ENCODE results near the gene CGRRF1.
A peak's percentile ranks its signal among the peaks of the same experiment; 100 is the strongest.

CGRRF1 gene

DNA sequence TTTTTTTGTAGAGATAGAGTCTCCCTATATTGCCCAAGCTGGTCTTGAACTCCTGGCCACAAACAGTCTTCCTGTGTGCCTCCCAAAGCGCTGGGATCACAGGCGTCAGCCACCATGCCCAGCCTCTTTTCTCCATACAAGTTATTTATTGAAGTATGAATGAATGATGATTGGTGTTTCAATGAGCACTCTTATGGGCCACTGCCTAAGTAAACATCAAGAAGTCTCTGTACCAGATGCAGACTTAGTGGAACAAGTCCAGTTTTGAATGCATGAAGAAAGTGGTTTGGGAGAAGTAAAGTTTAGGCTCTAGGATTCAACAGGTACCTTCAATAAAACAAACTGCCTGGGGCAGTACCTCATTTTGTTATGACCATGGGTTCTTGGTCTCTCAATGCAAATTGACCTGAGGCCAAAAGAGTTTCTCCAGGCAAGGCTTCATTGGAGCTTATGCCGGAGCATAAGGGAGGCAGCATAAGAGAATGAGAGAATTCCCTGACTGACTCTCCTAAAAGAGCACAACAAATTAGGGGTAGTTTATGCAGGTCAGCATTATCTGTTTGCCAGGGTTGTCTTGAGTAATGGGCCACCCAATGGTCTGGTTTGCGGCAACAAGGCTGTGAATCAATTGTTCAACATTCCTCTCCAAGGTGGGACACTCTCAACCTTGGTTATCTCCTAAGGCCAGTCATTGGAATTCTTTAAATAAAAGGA is 19.8 kb upstream of the CGRRF1 start:
- DNase-seq (ENCODE audit: low spot score), result no peak

DNA sequence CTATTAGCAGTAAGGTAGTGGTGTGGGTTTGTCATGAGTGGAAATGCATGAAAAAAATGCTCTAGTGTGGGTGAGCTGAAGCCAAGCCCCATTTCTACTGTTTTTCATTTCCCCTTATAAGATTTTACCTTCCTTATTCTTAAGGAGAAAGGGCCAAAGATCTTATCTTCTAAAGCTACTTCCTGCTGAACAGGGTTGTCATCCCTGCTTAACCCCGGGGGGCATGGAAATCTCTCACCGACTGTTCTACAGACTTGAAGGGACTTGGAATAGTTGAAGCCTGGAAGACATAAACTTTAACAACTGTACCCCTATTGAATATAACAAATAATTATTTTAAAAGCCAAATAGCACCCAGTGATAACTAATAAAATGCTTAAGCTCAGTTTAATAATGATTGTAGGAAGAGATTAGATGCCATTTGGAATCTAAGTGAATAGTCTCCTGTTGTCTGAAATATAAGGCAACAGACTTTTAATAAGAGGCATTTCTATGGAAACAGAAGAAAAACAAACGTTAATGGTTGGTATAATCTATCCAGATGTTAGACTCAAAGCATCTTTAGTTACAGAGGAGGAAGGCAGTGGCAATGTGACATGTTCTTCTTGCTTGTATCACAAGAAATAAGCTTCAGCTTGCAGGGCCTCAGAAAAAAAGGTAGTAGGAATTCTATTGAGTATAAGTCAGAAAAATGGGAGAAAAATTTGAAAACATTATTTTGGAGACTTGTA is 19.1 kb upstream of the CGRRF1 start:
- DNase-seq (ENCODE audit: low spot score), result no peak

- no peak for DNase-seq (ENCODE audit: low spot score)
Measured at GRCh38 chr14:54493293-54493692, 16.4 kb upstream of the CGRRF1 start.

- no peak for DNase-seq (ENCODE audit: low spot score)
Measured at GRCh38 chr14:54497224-54497623, 12.5 kb upstream of the CGRRF1 start.

- DNase-seq (ENCODE audit: low spot score), result no peak
Measured at GRCh38 chr14:54498095-54498531, 11.6 kb upstream of the CGRRF1 start.

DNA sequence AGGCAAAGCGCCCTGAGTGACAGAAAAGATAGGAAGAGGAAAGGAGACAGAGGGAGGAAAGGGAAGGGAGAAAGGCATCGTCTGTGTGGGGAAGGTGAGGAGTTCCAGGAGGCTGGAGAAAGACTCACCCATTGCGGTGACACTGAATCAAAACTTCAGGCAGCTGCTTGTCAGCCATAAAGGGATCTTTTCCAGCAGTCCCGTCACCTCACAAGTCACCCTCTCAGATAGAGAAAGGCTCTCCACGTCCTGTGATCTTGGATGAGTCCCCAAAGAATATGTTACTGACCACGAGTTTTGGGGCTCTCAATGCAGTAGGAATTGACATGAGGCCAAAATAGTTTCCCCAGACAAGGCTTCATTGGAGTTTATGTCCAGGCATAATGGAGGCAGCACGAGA is 11.1 kb upstream of the CGRRF1 start:
- DNase-seq (ENCODE audit: low spot score), result no peak

DNA sequence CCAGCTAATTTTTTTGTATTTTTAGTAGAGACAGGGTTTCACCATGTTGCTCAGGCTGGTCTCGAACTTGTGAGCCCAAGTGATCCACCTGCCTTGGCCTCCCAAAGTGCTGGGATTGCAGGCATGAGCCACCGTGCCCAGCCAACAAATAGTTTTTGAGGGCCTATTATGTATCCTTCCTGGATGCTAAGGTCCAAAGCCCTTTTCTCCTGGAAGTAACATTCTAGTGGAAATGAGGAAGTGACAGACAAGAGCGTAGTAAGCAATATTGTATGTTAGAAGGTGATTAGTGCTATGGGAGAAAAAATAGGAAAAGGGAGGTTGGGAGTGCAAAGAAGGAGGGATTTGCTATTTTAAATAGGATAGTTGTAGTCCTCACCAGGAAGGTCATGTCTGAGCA is 9.0 kb upstream of the CGRRF1 start:
- DNase-seq (ENCODE audit: low spot score), result no peak

- no peak for DNase-seq (ENCODE audit: low spot score)
Measured at GRCh38 chr14:54501480-54501879, 8.2 kb upstream of the CGRRF1 start.

GRCh38 chr14:54502602-54503001 is 7.1 kb upstream of the CGRRF1 start:
- DNase-seq (ENCODE audit: low spot score), result no peak

DNA sequence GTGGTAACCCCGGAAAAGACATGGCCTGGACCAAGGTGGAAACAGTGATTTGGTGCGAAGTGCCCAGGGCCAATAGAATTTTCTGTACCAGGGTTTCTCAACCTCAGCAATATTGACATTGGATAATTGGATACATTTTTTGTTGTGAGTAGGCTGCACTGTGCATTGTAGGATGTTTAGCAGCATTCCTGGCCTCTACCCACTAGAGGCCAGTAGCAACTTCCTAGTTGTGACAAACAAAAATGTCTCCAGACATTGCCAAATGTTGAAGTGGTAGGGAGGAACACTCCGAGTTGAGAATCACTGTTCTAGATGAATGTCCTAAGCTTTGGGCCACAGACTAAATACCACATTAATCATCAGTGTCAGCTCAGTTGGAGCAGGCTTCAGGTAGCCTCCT is 6.2 kb upstream of the CGRRF1 start:
- DNase-seq (ENCODE audit: low spot score), result peak; percentile 35

- no peak for DNase-seq (ENCODE audit: low spot score)
Measured at GRCh38 chr14:54512393-54512792, 2.7 kb downstream of the CGRRF1 start.

DNA sequence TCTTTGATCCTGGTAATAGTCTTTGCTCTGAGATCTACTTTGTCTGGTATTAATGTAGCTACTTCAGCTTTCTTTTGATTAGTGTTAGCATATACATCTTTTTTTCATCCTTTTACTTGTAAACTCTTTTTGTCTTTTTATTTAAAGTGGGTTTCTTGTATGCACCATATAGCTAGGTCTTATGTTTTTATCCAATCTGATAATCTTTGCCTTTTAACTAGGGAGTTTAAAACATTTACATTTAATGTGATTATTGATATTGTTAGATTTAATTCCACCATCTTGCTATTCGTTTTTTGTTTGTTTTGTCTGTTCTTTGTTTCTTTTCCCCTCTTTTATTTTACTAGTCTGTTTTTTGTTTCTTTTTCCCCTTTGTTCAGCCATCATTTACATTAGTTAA is 6.0 kb downstream of the CGRRF1 start:
- no peak for DNase-seq (ENCODE audit: low spot score)

DNA sequence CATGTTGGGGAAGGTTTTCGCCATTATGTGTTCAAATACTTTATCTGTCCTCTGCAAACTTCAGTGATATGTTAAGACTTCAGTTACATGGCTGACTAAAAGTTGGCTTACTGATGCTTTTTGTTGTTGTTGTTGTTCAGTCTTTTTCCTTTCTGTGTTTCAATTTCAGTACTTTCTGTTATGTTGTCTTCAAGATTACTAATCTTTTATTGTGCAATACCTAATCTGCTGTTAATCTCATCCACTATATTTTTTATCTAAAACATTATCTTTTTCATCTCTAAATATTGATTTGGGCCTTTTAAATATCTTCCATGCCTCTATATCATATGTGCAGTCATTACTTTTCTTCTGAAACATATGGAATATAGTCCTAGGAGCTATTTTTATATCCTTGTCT is 7.0 kb downstream of the CGRRF1 start:
- DNase-seq (ENCODE audit: low spot score), result no peak

- no peak for DNase-seq (ENCODE audit: low spot score)
Measured at GRCh38 chr14:54524410-54524809, 14.7 kb downstream of the CGRRF1 start.

DNA sequence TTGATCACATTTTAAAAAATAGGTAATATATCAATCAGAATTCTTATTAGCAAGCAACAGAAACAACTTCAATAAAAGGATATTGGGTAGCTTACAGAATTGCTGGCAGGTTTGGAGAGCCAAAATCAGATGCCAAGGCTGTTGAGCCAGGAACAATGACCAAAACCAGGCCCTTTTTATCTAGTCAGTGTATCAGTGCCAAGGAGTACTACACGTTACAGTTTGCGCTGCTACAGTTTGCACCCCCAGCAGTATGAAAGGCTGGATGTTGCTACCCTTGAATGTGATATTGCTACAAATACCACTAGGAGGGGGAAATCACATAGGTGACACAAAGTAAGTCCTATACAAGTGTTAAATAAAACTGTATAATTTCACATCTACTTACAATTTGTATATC is 19.3 kb downstream of the CGRRF1 start:
- DNase-seq (ENCODE audit: low spot score), result peak; percentile 31

DNA sequence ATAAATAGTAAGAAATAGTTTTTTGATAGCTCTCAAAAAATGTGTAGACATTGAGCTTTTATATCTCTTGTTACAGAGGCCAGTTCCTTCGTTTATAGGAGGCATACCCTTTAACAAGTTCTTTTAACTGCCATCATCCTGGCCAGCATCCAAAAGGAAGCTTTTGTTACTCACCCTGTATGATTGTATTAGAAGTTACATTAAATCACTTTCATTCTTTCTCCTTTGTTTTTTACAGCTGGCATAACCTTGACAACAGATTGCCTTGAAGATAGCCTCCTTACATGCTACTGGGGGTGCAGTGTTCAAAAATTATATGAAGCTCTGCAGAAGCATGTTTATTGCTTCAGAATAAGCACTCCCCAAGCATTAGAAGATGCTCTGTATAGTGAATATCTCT is 20.1 kb downstream of the CGRRF1 start:
- no peak for DNase-seq (ENCODE audit: low spot score)

DNA sequence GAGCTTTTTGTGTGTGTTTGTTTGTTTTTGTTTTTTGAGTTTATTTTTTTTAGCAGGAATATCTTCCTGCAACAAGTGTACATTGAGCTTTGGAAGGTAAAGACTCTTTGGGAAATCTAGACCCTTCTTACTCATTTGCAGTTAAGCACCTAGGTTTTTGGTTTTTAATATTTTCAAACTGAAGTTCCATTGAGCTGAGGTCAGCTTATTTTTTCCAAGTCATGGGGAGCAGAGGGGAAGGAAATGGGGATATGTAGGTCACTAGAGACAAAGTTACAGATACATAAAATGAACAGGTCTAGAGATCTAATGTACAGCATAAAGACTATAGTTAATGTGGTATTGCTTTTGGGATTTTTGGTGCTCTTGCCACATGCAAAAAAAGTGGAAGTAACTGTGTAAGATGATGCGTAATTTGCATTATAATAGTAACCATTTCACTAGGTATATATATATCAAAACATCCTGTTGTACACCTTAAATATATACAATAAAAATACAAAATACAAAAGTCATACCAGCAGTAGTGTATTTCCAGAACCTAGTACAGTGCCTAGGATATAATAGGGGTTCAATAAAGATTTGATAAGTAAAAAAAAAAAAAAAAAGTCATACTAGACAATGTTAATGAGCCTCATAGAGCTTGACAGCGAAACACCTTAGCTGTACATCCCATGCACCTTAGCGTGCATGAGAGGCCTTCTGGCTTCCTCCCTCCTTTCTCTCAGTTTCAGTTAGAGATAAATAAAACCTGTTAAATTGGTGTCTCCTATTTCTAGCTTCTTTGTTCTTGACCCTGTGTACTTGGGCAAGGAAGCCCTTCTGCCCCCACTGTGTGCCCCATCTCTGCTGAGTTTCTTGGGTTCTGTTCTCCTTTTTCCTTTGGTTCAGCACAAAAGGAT is 22.7 kb downstream of the CGRRF1 start:
- no peak for DNase-seq (ENCODE audit: low spot score)

DNA sequence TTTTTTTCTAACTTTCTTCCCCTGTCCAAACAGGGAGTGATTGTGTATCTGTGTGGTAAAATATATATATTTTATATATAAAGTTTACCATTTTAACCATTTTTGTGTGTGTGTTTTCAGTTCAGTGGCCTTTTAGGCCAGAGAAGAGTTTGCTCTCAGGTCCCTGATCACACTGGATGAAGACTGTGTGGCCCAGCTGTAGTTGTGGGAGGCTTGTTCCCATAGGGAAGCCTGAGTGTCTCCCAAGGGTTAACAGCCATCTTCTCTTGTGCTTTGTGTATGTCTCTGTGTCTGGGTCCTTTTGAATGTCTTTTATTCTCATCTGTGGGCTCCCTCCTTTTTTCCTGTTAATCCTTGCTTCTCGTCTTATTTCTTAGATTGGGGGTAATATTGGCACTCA is 23.4 kb downstream of the CGRRF1 start:
- DNase-seq (ENCODE audit: low spot score), result no peak

DNA sequence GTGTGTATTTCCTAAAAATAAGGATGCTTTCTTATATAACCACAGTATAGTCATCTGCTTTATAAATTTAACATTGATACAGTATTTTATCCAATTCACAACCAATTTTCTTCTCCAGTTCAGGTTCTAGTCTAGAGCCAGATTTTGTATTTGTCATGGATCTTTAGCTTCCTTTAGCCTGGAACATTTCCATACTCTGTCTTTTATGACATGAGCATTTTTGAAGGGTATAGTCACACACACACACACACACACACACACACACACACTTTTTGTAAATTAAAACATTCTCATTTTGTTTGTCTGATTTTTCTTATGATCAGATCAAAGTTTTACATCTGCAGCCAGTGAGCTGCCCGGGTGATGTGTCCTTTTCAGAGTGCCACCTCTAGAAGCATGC is 25.4 kb downstream of the CGRRF1 start:
- no peak for DNase-seq (ENCODE audit: low spot score)

- DNase-seq (ENCODE audit: low spot score), result peak; percentile 15
Measured at GRCh38 chr14:54535646-54536045, 25.9 kb downstream of the CGRRF1 start.

- no peak for DNase-seq (ENCODE audit: low spot score)
Measured at GRCh38 chr14:54537651-54538050, 27.9 kb downstream of the CGRRF1 start.

GRCh38 chr14:54538055-54538454 is 28.3 kb downstream of the CGRRF1 start:
- DNase-seq (ENCODE audit: low spot score), result no peak

GRCh38 chr14:54547583-54547982 is 37.9 kb downstream of the CGRRF1 start:
- DNase-seq (ENCODE audit: low spot score), result no peak
